Measurements from ENCODE around the gene UBE2J2. TPM values are rescaled to one million over a fixed set of nuclear protein-coding genes. Genes with fewer than 3 reads are reported as not detected.
A peak's percentile ranks its signal among the peaks of the same experiment; 100 is the strongest.

The UBE2J2 gene
- total and polyA plus RNA-seq, 2 of the 13 experiments (the other 11 are each of a cell fraction or from before 2014, with no cell fraction given), result 25.4 to 29.4 TPM

- TF ChIP-seq, protein P1, sequence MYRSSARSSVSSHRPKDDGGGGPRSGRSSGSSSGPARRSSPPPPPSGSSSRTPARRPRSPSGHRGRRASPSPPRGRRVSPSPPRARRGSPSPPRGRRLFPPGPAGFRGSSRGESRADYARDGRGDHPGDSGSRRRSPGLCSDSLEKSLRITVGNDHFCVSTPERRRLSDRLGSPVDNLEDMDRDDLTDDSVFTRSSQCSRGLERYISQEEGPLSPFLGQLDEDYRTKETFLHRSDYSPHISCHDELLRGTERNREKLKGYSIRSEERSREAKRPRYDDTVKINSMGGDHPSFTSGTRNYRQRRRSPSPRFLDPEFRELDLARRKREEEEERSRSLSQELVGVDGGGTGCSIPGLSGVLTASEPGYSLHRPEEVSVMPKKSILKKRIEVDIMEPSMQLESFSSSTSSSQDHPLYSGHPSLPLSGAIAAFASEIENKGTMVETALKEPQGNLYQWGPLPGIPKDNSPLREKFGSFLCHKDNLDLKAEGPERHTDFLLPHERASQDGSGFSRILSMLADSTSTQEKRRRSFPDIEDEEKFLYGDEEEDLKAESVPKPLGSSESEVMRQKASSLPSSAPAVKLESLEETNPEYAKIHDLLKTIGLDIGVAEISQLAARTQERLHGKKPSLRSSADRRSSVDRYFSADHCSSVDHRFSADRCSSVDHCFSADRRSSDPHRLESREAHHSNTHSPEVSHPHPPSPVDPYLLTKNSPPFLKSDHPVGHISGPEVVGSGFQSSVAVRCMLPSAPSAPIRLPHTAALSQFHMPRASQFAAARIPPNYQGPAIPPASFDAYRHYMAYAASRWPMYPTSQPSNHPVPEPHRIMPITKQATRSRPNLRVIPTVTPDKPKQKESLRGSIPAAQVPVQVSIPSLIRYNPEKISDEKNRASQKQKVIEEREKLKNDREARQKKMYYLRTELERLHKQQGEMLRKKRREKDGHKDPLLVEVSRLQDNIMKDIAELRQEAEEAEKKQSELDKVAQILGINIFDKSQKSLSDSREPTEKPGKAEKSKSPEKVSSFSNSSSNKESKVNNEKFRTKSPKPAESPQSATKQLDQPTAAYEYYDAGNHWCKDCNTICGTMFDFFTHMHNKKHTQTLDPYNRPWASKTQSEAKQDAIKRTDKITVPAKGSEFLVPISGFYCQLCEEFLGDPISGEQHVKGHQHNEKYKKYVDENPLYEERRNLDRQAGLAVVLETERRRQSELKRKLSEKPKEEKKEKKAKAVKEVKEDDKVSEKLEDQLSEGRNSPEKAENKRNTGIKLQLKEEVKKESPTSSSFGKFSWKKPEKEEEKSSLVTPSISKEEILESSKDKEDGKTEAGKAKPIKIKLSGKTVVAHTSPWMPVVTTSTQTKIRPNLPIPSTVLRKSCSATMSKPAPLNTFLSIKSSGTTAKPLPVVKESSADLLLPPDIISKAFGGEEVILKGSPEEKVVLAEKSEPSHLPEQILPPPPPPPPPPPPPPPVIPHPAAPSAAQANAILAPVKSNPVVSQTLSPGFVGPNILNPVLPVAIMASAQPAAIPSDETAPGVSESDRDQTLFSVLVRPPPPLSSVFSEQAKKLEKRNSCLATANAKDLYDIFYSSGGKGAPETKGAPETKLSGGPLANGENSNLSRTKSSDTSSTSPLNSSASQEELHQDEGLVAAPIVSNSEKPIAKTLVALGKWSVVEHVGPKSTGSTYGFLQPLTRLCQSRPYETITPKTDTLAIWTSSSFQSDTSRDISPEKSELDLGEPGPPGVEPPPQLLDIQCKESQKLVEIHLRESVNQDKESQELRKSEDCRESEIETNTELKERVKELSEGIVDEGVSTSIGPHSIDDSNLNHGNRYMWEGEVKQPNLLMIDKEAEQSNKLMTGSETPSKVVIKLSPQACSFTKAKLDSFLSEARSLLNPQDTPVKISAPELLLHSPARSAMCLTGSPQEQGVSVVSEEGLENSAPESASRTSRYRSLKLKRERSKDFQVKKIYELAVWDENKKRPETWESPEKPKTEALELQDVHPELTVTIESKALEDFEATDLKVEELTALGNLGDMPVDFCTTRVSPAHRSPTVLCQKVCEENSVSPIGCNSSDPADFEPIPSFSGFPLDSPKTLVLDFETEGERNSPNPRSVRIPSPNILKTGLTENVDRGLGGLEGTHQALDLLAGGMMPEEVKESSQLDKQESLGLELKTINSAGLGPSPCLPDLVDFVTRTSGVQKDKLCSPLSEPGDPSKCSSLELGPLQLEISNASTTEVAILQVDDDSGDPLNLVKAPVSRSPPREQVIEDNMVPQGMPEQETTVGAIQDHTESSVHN (CRISPR knock-in tag; IDR thresholded peaks at IDR 0.05), result no peak
- TF ChIP-seq ZKSCAN5 (CRISPR knock-in tag; IDR thresholded peaks at IDR 0.05), result no peak
- TF ChIP-seq YEATS4 (CRISPR knock-in tag; IDR thresholded peaks at IDR 0.05; ENCODE audit: borderline replicate concordance), result peak; percentile 93
- no peak for TF ChIP-seq GFI1 (CRISPR knock-in tag; IDR thresholded peaks at IDR 0.05; ENCODE audit: borderline replicate concordance)
- TF ChIP-seq TRIM24 (CRISPR knock-in tag; IDR thresholded peaks at IDR 0.05), result no peak
- peak; percentile 14; the same call in 1 of the 2 replicates for TF ChIP-seq ZNF629 (CRISPR knock-in tag; conservative IDR thresholded peaks at IDR 0.05)
- no peak for TF ChIP-seq MYNN (CRISPR knock-in tag; IDR thresholded peaks at IDR 0.05; ENCODE audit: low read depth)
- peak; percentile 89 for TF ChIP-seq ZNF772 (CRISPR knock-in tag; IDR thresholded peaks at IDR 0.05)
- no peak for TF ChIP-seq ZNF260 (CRISPR knock-in tag; IDR thresholded peaks at IDR 0.05; ENCODE audit: borderline replicate concordance, low read depth)
- 0 out of 2 replicates have a peak, but pooled peaks have one; percentile 41 for TF ChIP-seq ARID5B (CRISPR knock-in tag; IDR thresholded peaks at IDR 0.05)
- TF ChIP-seq ESRRA (CRISPR knock-in tag; IDR thresholded peaks at IDR 0.05; ENCODE audit: low read depth), result no peak
- TF ChIP-seq, protein P2, sequence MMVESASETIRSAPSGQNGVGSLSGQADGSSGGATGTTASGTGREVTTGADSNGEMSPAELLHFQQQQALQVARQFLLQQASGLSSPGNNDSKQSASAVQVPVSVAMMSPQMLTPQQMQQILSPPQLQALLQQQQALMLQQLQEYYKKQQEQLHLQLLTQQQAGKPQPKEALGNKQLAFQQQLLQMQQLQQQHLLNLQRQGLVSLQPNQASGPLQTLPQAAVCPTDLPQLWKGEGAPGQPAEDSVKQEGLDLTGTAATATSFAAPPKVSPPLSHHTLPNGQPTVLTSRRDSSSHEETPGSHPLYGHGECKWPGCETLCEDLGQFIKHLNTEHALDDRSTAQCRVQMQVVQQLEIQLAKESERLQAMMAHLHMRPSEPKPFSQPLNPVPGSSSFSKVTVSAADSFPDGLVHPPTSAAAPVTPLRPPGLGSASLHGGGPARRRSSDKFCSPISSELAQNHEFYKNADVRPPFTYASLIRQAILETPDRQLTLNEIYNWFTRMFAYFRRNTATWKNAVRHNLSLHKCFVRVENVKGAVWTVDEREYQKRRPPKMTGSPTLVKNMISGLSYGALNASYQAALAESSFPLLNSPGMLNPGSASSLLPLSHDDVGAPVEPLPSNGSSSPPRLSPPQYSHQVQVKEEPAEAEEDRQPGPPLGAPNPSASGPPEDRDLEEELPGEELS (CRISPR knock-in tag; IDR thresholded peaks at IDR 0.05), result 0 out of 2 replicates have a peak, but pooled peaks have one; percentile 30
- TF ChIP-seq REL (CRISPR knock-in tag; conservative IDR thresholded peaks at IDR 0.05), result peak; percentile 36; the same call in 1 of the 2 replicates
- TF ChIP-seq ZSCAN21 (CRISPR knock-in tag; IDR thresholded peaks at IDR 0.05; ENCODE audit: borderline replicate concordance), result peak; percentile 59
Measured at GRCh38 chr1:1307923-1308755, 34.5 kb upstream of the UBE2J2 start, which contains the start of the genes ACAP3 and PUSL1 (continued).

Measured in HepG2 (cell line).